Measurements from ENCODE around the gene CDH26.

Gene CDH26

DNA sequence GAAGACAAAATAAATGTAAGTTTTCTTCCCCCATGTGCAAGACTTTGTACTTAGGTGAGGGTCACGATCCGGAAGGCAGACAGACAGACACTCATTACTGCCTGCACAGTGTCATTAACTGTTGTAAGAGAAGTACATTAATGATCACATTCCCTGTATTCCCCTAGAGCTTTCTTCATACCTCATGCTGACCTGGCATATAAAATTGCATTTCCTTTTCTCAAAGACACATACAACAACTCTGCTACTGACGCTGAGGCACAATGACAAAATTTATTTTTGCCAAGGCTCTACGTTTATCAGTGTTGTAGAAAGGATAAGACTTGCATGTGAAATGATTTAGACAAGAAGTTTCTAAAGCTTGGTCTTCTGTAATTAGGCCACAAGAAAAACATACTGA, 21.8 kb upstream of the CDH26 start:
- DNase-seq = no peak
- no peak for TF ChIP-seq POLR2A (IDR thresholded peaks at IDR 0.05; ENCODE audit: low read length)
- no peak for TF ChIP-seq GATA1 (IDR thresholded peaks at IDR 0.05; ENCODE audit: low read depth, low read length)

DNA sequence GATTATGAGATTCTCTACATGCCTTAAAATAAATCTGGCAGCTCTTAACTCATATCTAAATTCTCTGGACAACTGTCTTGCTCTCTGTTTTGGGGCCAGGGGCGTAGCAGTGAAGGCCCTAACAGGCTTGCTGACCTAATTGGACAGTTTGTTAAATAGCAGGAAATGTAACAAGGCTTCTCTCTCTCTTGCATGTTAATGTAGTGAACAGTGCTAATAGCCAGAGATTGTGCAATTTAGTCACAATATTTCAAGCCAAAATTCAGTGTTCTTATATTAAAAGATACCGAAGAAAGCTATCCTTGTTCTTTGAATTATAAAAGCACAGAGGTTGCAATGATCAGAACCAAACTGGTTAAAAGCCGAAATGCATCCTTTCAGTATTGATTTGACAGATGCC, 21.1 kb upstream of the CDH26 start:
- DNase-seq = no peak
- TF ChIP-seq POLR2A (IDR thresholded peaks at IDR 0.05; ENCODE audit: low read length) (no peak), GATA1 (IDR thresholded peaks at IDR 0.05; ENCODE audit: low read depth, low read length) (no peak)

DNA sequence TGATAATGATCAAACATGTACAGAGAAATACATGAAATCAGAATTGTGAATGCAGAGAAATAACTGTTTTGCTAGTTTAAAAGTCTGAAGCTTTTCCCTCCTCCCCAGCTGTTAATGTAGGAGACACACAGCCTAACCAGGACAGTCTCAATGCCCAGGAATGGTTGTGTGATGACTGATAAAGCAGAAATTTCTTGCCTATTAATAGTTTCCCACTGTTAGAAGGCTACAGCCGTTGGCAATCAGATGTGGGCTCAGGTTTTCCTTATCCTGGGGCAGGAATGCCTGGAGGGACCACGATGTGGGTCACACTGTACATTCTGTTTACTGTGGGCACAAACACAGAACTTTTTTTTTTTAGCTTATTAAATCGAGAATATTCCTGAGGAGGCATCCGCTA, 20.0 kb upstream of the CDH26 start:
- TF ChIP-seq POLR2A (IDR thresholded peaks at IDR 0.05; ENCODE audit: low read length) (no peak), GATA1 (IDR thresholded peaks at IDR 0.05; ENCODE audit: low read depth, low read length) (no peak)
- DNase-seq = no peak

DNA sequence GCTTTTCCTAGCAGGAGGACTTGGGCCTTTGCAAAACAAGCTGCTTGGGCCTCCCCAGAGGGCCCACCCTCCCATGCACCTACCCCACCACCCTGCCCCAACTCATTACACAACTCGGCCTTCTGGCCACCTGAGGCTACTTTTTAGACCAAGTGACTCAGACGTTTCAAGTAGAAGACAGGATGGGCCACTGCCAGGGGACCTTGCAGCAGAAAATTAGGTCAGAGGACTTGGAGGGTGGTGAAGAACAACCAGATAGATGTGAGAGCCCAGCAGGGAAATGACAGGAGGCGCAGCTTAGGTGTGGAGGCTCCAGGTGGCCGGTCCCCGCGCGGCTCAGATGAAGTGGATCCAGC, 19.5 kb upstream of the CDH26 start:
- no peak for DNase-seq

DNA sequence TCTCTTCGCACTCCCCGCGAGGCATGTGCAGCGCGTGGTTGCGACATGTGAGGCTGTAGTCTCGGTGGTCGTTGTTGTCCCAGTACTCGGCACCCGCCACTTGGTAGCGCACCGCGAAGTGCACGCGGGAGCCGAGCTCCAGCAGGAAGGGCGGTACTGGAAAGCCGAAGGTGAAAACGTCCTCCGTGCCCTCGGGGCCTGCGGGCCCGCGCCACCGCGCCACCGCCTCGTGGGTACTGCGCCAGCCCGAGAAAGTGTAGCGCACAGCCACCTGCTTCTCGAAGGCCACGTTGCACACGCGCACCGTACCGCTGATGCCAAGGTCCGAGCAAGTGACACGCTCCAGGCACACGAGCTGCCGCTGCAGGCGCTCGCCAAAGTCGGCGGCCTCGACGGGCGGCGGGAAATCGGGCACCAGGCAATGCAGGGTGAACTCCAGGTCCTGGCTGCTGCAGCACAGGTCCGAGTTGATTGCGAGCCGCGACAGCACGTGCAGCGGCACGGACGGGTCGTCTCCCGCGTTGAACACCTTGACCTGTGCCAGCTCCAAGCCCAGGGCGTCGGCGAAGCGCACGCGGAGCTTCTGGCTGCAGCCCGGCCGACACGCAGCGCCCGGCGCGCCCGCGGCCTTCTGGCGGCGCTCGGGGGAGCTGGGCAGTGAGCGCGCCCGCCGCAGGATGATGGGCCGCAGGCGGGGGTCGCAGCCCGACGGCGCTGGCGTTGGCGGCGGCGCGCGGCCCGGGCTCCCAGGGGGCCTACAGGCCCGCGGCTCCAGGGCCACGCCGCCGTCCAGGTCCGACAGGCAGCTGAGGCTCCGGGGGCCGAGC, 19.0 kb upstream of the CDH26 start:
- DNase-seq = peak in 1 of 2 experiments; percentile 60
- TF ChIP-seq POLR2A (IDR thresholded peaks at IDR 0.05; ENCODE audit: low read length) (no peak), GATA1 (IDR thresholded peaks at IDR 0.05; ENCODE audit: low read depth, low read length) (no peak)

More for the DNA sequence above, 19.5 kb upstream of the CDH26 start:
- TF ChIP-seq POLR2A (IDR thresholded peaks at IDR 0.05; ENCODE audit: low read length) (no peak), GATA1 (IDR thresholded peaks at IDR 0.05; ENCODE audit: low read depth, low read length) (no peak)

DNA sequence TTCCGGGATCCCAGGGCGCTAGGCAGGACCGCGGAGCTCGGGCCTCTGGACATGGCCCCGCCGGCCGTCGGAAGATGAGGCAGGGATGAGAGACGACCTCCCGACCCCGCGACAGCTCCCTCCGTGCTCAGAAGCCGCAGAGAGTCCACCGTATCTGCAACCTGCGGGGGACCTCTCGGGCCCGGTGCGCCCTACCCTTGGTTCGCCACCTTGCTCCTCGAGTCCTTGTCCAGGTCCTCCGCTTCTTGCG, 18.4 kb upstream of the CDH26 start:
- DNase-seq = peak in 1 of 2 experiments; percentile 64
- no peak for TF ChIP-seq GATA1 (IDR thresholded peaks at IDR 0.05; ENCODE audit: low read depth, low read length)
- TF ChIP-seq POLR2A (IDR thresholded peaks at IDR 0.05; ENCODE audit: low read length) = no peak

DNA sequence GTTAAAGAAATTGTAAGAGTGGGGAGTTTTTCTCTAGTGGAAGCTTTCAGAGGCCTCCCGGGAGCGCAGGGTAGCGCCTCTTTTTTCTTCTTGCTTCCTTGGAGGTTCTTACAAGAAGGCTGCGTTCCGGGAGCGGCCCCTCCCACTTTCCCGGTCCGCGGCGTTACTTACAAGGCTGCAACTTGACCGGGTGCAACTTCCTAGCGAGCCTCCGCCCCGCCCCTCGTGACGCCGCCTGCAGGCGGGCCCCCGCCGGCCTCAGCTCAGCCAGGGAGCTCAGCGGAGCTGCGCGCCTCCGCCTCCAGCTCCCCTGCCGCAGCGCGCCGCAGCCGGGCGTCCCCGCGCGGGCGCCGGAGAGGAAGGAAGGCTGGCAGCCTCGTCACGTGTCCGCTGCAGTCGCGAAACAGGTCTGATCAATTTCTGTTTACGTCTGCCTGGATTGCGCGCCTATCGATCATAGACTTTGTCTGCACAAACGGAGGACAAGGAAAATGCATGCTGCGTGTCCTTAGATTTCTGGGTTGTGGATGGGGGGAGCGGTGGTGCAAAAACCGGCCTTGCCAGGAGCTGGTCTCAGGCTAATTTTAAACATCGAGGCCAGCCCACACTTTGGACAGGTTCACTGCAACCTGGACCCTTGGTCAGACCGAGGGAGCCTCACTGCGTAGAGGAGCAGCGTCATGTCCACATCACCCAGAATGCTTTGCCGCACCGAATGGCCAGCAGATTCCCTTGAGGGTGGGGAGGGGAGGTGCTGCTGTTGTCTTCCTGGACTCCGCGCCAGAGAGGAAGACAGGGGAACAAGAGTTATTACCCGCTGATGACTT, 17.9 kb upstream of the CDH26 start, which contains the start of the genes FAM217B and PPP1R3D:
Gene FAM217B, plus strand, starts transcription at position 261 of the 827 bp plus-strand sequence. CDS start 3,555 bp downstream, outside the sequence.
Gene PPP1R3D, minus strand, starts transcription at position 177 of the 827 bp plus-strand sequence. CDS start 374 bp downstream, outside the sequence.
- DNase-seq = peak; percentile 91 to 95

DNA sequence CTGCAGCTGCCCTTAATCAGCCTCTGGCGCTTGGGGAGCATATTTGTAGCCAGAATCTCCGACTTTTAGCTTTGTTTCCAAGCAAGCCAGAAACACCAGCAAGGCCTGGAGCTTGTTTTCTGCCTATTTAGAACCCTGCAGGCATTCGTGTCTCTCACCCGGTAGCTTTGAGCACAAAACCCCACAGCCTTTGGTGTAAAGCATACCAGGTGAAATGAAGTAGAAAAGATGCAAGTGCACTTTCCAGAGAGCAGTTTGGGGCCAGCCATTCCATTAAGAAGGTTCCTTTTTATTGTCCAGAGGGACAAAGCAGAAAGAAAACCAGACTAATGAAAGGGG, 17.3 kb upstream of the CDH26 start:
- DNase-seq = no peak
- TF ChIP-seq POLR2A (IDR thresholded peaks at IDR 0.05; ENCODE audit: low read length) = no peak
- TF ChIP-seq GATA1 (IDR thresholded peaks at IDR 0.05; ENCODE audit: low read depth, low read length) = no peak

More for the DNA sequence above, 17.9 kb upstream of the CDH26 start, which contains the start of the genes FAM217B and PPP1R3D:
- TF ChIP-seq POLR2A (IDR thresholded peaks at IDR 0.05; ENCODE audit: low read length) (peak; percentile 82), GATA1 (IDR thresholded peaks at IDR 0.05; ENCODE audit: low read depth, low read length) (no peak)

DNA sequence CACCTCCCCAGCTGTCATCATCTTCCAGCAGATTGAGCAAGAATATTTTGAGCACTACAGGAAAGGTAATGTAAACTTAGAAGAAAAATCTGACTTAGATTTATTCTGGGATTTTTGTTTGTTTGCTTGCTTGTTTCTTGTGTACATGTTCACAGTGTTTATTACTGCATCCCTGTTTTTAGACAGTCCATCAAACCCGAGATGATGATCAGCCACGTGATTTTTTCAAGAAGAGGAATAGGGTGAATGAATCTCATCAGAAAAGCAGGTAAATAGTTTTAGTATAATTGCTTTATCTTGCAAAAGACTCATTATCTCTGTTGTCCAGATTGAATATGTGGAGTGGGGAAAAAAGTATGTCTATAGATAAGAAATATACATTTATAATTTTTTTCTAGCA, 16.0 kb upstream of the CDH26 start:
- DNase-seq = no peak
- TF ChIP-seq POLR2A (IDR thresholded peaks at IDR 0.05; ENCODE audit: low read length) = no peak
- no peak for TF ChIP-seq GATA1 (IDR thresholded peaks at IDR 0.05; ENCODE audit: low read depth, low read length)

DNA sequence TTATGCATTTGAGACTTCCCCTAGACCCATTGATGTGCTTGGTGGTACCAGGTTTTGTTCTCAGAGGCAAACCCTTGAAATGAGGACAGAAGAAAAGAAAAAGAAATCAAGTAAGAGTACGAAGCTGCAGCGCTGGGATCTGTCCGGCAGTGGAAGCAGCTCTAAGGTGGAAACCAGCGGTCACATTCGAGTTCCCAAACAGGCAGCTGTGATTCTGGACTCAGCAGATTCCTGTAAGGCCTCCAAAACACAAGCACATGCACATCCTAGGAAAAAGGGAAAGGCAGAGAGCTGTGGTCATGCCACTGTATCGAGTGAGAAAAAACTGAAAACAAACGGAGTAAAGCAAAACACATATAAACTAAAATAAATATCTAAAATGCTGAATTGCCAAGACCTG, 13.5 kb upstream of the CDH26 start:
- TF ChIP-seq GATA1 (IDR thresholded peaks at IDR 0.05; ENCODE audit: low read depth, low read length) (no peak), POLR2A (IDR thresholded peaks at IDR 0.05; ENCODE audit: low read length) (no peak)
- DNase-seq = no peak

DNA sequence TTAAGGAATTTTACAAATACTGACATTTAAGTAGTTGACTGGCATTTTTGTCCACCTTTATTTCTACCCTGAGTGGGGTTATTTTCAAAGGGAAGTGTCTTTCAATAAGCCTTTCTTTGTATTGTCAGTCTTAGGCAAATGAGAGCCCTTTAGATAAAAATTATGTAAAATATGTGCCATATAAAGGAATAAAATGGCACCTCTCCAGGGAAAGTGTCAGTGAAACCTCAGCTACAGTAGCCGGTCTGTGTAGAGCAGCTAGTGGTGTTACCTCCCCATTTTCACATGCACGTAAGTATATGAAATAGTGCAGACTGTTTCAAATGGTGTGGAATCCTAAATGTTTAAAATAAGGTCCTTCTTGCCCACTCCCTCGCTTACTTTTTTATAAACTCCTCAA, 13.0 kb upstream of the CDH26 start:
- no peak for DNase-seq
- TF ChIP-seq GATA1 (IDR thresholded peaks at IDR 0.05; ENCODE audit: low read depth, low read length) (no peak), POLR2A (IDR thresholded peaks at IDR 0.05; ENCODE audit: low read length) (no peak)

DNA sequence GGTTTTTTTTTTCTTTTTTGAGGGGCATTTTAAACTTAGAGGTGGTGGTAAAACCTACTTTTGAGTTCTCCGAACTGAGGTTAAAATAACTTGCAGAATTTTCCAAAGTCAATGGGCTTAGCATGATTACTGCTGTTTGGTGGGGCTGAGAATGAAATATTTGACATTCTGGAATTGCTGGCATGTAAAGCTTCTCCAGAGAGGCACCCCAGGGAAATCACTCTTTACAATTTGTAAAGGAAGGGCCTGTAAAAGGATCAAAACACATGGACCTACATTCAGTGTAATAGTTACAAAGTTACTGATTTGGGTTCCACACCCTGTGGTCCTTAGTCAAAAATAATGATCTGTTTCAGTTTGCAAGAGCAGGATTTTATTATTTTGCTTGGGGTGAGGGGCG, 12.5 kb upstream of the CDH26 start:
- DNase-seq = no peak
- TF ChIP-seq POLR2A (IDR thresholded peaks at IDR 0.05; ENCODE audit: low read length) (no peak), GATA1 (IDR thresholded peaks at IDR 0.05; ENCODE audit: low read depth, low read length) (no peak)

DNA sequence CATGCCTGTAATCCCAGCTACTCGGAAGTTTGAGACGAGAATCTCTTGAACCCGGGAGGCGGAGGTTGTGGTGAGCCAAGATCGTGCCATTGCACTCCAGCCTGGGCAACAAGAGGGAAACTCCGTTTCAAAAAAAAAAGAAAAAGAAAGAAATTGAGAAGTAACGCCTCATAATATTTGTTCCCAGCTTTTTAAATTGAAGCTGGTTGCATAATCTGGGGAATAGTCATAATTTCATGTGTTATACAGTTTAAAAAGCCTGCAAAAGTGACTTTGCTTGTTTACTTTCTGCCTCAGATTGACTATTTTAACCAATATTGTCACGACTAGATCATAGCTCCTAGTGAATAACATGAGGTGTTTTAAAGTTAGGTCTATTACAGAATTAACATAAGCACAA, 10.8 kb upstream of the CDH26 start:
- no peak for DNase-seq
- no peak for TF ChIP-seq GATA1 (IDR thresholded peaks at IDR 0.05; ENCODE audit: low read depth, low read length)
- no peak for TF ChIP-seq POLR2A (IDR thresholded peaks at IDR 0.05; ENCODE audit: low read length)

DNA sequence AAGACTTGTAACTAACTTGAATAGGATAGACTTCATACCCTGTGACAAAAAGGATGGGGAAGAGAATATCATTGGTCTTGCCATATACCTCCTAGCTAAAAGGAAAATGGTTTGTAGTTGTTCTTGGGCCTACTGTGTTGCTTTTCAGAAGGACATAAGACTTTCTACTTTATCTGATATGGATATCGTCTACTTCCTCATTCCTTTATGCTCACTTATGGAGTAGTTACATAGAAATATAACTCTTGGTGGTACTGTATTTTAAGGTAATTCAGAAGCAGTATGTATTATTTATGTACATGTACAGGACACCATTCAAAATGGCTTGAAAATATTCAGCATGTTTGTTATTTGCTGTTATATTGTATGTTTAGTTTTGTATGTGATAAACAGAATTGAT, 10.0 kb upstream of the CDH26 start:
- no peak for DNase-seq
- TF ChIP-seq POLR2A (IDR thresholded peaks at IDR 0.05; ENCODE audit: low read length) (no peak), GATA1 (IDR thresholded peaks at IDR 0.05; ENCODE audit: low read depth, low read length) (no peak)

Measured in erythroblast (primary cell).